Cardiac muscle cell (in vitro differentiated cells and primary cell): Measurements from ENCODE around the gene TFB1M. TPM values are rescaled to one million over a fixed set of nuclear protein-coding genes. Genes with fewer than 3 reads are reported as not detected.

Experiments used
- DNase-seq, 2 donors: peaks; one replicate each; pipeline versions ENCODE4 v3.0.0 to v3.0.0-alpha.2; 2010 to 2017; ENCODE audit warnings: low read depth in 1 of 2, low spot score in 1 of 2
- H3K27ac ChIP-seq: fragments of 200-600 bp; sonication (generic); 2 replicates; pipeline ENCODE4 v1.5.1; 2016
- H3K27me3 ChIP-seq: fragments of 200-600 bp; sonication (generic); 2 replicates; pipeline ENCODE4 v1.6.0; 2016; ENCODE audit warnings: control low read depth
- H3K36me3 ChIP-seq: fragments of 200-600 bp; sonication (generic); 2 replicates; pipeline ENCODE4 v1.5.1; 2016; ENCODE audit warnings: control low read depth
- H3K4me1 ChIP-seq: fragments of 200-600 bp; sonication (generic); 2 replicates; pipeline ENCODE4 v1.8.1; 2017; ENCODE audit warnings: low read depth, mild to moderate bottlenecking, mixed run types
- H3K4me3 ChIP-seq: fragments of 200-600 bp; sonication (generic); 2 replicates; pipeline ENCODE4 v1.5.1; 2016; ENCODE audit warnings: mild to moderate bottlenecking
- H3K9me3 ChIP-seq: fragments of 200-600 bp; sonication (generic); 2 replicates; pipeline ENCODE4 v1.5.1; 2017; ENCODE audit warnings: low read depth, mild to moderate bottlenecking, control low read depth
- CTCF ChIP-seq: IDR thresholded peaks from 2 replicates; pipeline ENCODE4 v1.5.1; 2012; ENCODE audit warnings: low read depth, mild to moderate bottlenecking, low read length
- polyA plus RNA-seq: library from polyadenylated mRNA; unstranded; fragments of >200 nt; fragmentation: Nextera tagmentation; extraction: Ambion mirVana; gene quantifications from 2 replicates; pipeline ENCODE4 v1.2.1, GENCODE V29; 2016
- total RNA-seq: library from RNA; depleted of rRNA; stranded (reverse); fragments of >200 nt; gene quantifications from 2 replicates; pipeline ENCODE4 v1.2.3, GENCODE V29; 2016

Gene TFB1M
- total and polyA plus RNA-seq, 2 experiments from 2014 or later = 14.8 to 22.0 TPM

GRCh38 chr6:155247618-155248007, 66.7 kb downstream of the TFB1M start:
- Histone ChIP-seq H3K4me1 (no peaks in the 10 kb centered on the region), H3K9me3 (no peaks in the 10 kb centered on the region), H3K4me3 (no peak overlapping the region), H3K27me3 (no peaks in the 10 kb centered on the region), H3K27ac (no peak overlapping the region), H3K36me3 (no peaks in the 10 kb centered on the region)
- no peak for TF ChIP-seq CTCF
- DNase-seq = no peak

GRCh38 chr6:155246825-155247224, 67.5 kb downstream of the TFB1M start:
- no peaks in the 10 kb centered on the region for H3K4me1 ChIP-seq
- H3K27ac ChIP-seq = no peak overlapping the region
- no peaks in the 10 kb centered on the region for H3K27me3 ChIP-seq
- DNase-seq = no peak
- H3K9me3 ChIP-seq = no peaks in the 10 kb centered on the region
- TF ChIP-seq CTCF = no peak
- H3K4me3 ChIP-seq = no peak overlapping the region
- no peaks in the 10 kb centered on the region for H3K36me3 ChIP-seq

- no peak for TF ChIP-seq CTCF
- no peaks in the 10 kb centered on the region for H3K4me1 ChIP-seq
- H3K4me3 ChIP-seq = no peak overlapping the region
- no peaks in the 10 kb centered on the region for H3K36me3 ChIP-seq
- DNase-seq = no peak
- no peaks in the 10 kb centered on the region for H3K9me3 ChIP-seq
- no peaks in the 10 kb centered on the region for H3K27me3 ChIP-seq
- no peak overlapping the region for H3K27ac ChIP-seq
These were observed 68.5 kb downstream of the TFB1M start for GRCh38 chr6:155245831-155246230.

GRCh38 chr6:155245193-155245592, 69.1 kb downstream of the TFB1M start:
- no peaks in the 10 kb centered on the region for H3K36me3 ChIP-seq
- H3K4me1 ChIP-seq = no peaks in the 10 kb centered on the region
- H3K9me3 ChIP-seq = no peaks in the 10 kb centered on the region
- no peak overlapping the region for H3K27ac ChIP-seq
- TF ChIP-seq CTCF = no peak
- no peaks in the 10 kb centered on the region for H3K27me3 ChIP-seq
- H3K4me3 ChIP-seq = no peak overlapping the region
- DNase-seq = no peak

- H3K9me3 ChIP-seq = no peaks in the 10 kb centered on the region
- no peaks in the 10 kb centered on the region for H3K4me1 ChIP-seq
- H3K36me3 ChIP-seq = no peaks in the 10 kb centered on the region
- no peak overlapping the region for H3K4me3 ChIP-seq
- no peaks in the 10 kb centered on the region for H3K27me3 ChIP-seq
- no peak for TF ChIP-seq CTCF
- DNase-seq = no peak
- H3K27ac ChIP-seq = no peak overlapping the region
These were observed 69.8 kb downstream of the TFB1M start for GRCh38 chr6:155244434-155244833.

- DNase-seq = no peak
- Histone ChIP-seq H3K27me3 (no peaks in the 10 kb centered on the region), H3K36me3 (no peaks in the 10 kb centered on the region), H3K4me3 (no peak overlapping the region), H3K4me1 (no peaks in the 10 kb centered on the region), H3K27ac (no peak overlapping the region), H3K9me3 (no peaks in the 10 kb centered on the region)
- no peak for TF ChIP-seq CTCF
These were observed 72.3 kb downstream of the TFB1M start for GRCh38 chr6:155241966-155242365.
